ENCODE measurements around the gene ORM1.

The ORM1 gene

DNA sequence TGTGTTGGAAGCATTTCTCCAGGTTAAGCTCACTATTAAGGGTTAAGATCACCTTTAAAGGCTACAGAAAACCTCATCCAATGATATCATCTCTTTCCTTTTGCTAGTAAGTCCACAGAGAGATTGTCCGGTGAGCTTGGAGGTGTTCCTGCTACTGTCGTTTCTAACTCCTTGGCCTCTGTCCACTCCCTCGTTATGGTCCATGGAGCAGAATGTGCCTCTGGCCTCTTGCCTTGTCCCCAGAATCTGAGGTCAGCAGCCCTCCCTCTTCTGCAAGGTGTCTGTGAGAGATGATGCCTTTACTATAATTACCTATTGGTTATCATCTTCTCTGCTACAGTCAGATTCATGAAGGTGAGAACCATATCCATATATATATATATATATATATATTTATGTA, 21.8 kb downstream of the ORM1 start:
- DNase-seq, result no peak

DNA sequence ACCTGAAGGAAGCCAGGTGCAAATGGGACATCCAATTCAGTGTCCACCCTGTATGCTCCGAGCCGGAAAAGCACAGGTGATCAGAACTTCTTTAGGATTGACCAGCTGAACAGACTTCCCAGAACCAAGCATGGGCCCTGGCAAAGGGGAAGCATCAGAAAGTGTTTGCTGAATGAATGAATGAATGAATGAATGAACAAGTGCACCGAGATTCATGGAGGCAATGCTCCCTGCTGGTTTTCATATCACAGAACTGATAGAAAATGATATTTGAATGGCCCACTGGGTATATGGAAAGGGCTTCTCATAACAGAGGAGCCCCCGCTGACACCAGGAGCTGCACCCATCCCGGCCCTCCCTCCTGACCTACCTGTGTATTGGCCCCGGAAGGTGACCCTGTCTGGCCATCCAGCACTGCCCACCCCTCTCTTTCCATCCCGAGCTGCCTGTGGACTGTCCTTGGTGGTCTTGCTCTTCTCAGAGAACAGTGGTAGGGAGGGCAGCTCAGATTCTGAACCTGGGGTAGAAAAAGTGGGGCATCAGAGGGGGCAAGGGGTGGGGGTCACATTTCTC, 22.7 kb downstream of the ORM1 start:
- no peak for DNase-seq

- no peak for DNase-seq
These were observed 23.2 kb downstream of the ORM1 start for GRCh38 chr9:114346146-114346545.

DNA sequence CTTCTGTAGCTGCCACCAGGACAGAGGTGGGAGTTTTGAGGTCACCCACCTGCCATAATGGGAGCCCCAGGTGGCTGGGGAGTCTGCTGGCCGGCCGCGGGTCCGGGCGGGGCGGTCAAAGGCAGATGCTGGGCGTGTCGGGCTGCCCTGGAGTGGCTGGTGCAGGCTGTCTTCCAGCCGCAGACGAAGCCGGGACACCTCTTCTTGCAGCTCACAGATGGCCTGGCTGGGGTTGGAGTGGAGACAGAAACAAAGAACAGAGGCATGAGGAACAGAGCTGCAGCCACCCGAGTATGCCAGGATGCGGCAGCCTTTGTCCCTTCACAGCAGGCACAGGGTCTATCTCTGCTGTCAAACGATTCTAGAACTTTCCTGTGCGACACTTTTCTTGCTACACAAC, 24.8 kb downstream of the ORM1 start:
- no peak for DNase-seq

DNA sequence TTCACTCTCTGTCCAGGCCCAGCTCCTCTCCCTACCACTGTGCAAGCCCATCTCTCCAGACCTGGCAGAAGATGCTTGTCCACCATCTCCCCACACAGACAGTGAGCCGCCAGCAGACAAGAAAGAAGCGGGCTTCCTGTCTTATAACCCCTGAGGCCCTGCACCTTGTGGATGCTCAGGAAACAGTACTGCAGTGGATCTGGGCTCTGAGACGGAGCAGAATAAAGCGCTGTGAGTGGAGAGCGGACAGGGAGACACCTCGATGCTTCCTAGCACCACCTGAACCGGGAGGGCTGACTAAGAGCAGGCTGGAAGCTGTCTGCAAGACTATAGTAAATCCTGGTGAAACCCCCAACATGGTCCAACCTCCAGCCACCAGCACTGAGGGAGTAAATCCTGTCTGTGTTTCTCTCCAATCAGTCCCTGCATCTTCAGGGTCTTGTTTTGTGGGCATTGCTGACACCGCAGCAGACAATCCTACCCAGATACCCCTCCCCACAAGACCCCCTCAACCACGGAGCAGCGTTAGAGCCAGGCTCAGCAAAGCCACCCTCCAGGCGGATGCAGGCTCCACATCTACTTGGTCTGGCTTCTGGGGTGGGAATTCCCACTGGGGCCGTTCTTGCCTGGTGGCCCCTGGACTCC, 25.5 kb downstream of the ORM1 start:
- DNase-seq, result no peak

DNA sequence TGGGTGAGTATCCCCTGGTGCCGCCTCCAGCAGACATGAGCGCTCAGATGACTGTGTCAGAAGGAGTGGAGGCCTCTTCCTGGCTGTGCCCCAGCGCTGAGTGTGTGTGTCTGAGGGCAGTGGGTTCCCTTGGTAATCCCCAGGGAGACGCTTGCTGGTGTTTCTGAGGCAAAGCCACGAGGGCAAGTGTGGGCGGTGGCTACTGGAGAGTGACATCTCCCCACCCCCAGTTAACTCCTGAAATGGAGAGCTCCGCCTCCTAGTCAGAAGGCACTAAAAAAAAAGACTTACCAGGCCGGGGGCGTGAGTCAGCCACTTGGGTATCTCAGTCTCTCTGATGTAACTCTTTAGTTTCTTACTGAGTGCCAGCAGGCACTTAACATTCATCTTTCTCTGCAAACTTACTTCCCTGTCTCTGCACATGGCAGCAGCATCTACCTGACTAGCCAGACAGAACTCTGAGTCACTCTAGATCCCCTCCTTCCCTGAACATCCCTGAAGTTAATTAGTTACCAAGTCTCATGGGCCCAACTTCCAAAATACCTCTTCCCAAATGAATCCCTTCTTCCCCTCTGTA, 26.1 kb downstream of the ORM1 start:
- DNase-seq, result peak; percentile 60 to 79

GRCh38 chr9:114349713-114350480, 27.0 kb downstream of the ORM1 start:
- no peak for DNase-seq

- no peak for DNase-seq
These were observed 27.9 kb downstream of the ORM1 start for GRCh38 chr9:114350636-114351401.

- no peak for DNase-seq
These were observed 29.0 kb downstream of the ORM1 start for GRCh38 chr9:114351932-114352331.

- DNase-seq, result no peak
These were observed 32.9 kb downstream of the ORM1 start for GRCh38 chr9:114355821-114356220.

DNA sequence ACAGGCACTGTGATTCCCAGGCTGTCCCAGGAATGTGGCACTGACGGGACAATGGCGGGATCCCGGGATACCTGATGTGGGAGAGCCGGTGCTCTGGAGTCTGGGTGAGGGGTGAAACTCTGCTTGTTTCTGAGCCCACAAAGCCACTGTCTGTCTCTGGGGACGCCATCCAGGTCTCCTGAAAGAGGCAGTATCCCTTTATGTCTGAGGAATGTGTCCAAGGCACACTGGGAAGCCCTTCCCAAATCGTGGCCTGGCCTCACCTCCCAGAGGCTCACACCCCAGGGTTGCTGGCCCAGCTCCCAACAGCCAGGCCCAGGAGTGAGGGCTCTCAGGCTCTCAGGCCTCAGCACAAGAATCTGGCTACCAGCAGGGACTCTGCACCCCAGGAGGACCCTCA, 33.9 kb downstream of the ORM1 start:
- DNase-seq, result no peak

- no peak for DNase-seq
These were observed 34.5 kb downstream of the ORM1 start for GRCh38 chr9:114357360-114357759.

GRCh38 chr9:114357911-114358328, 35.0 kb downstream of the ORM1 start:
- DNase-seq, result no peak

GRCh38 chr9:114359801-114360200, 36.9 kb downstream of the ORM1 start:
- DNase-seq, result no peak

DNA sequence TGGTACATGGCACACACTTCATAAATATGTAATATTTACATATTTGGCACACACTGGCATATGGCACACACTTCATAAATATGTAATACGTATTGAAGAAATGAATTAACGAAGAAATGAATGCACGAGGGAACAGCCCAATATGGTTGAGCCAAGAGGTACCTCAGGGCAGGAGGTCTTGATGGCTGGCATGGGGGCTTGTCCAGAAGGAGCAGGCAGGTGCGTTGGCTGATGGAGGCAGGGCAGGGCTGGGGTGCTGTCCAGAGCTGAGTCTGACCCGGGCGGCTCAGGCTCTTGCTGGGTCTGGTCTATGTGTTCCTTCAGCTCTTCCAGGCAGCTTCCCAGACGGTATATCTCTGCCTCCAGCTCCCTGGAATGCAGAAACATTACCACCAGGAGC, 38.6 kb downstream of the ORM1 start:
- DNase-seq, result no peak

- DNase-seq, result no peak
These were observed 39.5 kb downstream of the ORM1 start for GRCh38 chr9:114362394-114362793.

GRCh38 chr9:114363424-114363823, 40.5 kb downstream of the ORM1 start:
- DNase-seq, result peak in 1 of 2 donors; percentile 43

GRCh38 chr9:114364134-114365041, 41.5 kb downstream of the ORM1 start:
- DNase-seq, result no peak

DNA sequence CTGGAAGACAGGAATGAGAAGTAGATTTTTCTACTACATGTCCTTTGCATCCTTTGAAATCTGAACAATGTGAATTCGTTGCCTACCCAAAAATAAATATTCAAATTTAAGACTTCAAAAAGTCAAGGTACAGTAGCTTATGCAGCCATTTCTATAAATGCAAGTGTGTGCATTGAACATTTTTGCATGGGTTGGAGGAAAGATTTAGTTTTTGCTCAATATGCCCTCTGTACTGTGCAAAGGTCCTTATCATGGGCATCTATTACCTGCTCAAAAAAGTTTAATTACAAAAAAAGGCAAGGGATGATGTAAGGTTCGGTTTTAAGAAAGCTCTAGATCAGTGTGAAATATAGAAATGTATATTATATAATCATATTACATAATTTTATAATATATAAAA, 42.3 kb downstream of the ORM1 start:
- DNase-seq, result no peak

DNA sequence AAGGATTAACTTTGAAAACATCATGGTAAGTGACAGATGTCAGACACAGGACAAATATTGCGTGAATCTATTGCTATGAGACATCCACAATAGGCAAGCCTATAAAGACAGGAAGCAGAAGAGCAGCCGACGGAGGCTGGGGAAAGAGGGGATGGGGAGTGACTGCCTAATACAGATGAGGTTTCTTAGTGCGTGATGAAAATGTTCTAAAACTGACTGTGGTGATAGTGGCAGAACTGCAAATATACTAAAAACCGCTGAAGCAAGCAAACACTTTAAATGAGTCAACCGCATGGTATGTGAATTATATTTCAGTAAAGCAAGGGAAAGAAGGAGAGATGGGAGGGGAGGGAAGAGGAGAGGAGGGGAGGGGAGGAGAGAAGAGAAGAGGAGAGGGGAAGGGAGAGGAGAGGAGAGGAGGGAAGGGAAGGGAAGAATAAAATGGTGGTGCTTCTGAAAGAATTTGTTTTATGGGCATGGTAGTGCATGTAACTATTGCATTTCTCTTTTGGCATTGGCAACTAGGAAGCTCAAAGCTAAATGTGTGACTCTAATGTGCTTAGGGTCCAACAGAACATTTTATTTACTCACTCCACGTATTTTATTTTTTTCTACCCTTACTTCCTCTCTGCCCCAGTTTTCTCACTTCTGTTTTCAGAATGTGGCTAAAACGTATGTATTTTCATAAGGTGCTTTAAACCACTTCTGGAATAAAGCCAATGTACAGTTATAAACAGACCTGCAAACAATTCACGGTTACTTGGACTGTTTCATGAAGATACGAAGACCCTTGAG, 43.6 kb downstream of the ORM1 start:
- peak; percentile 46 to 57 for DNase-seq

- no peak for DNase-seq
These were observed 44.5 kb downstream of the ORM1 start for GRCh38 chr9:114367366-114367765.

All from CD4-positive, alpha-beta T cell treated with Interferon alpha-2 for 1 hour (primary cell).